HepG2 (cell line): ENCODE results near the gene BPHL. TPM values are rescaled to one million over a fixed set of nuclear protein-coding genes. Genes with fewer than 3 reads are reported as not detected.

Source experiments
- ATRX ChIP-seq: sonication (generic); formaldehyde crosslinking; IDR thresholded peaks from 2 replicates; pipeline ENCODE4 v1.4.0; 2020; ENCODE audit warnings: missing genetic modification reagents, borderline replicate concordance
- FOXA3 ChIP-seq: IDR thresholded peaks from 2 replicates; pipeline ENCODE4 v1.6.1; 2016; ENCODE audit warnings: missing genetic modification reagents, missing compliant biosample characterization
- KDM5A ChIP-seq: fragments of 200-600 bp; sonication (generic); IDR thresholded peaks from 2 replicates; pipeline ENCODE4 v1.7.0; 2018; ENCODE audit warnings: antibody characterized with exemption, mild to moderate bottlenecking, low read length, borderline replicate concordance
- KLF12 ChIP-seq: sonication (generic); formaldehyde crosslinking; IDR thresholded peaks from 2 replicates; pipeline ENCODE4 v1.4.0; 2020; ENCODE audit warnings: missing genetic modification reagents, borderline replicate concordance
- NCOR1 ChIP-seq: fragments of 200-600 bp; sonication (generic); IDR thresholded peaks from 2 replicates; pipeline ENCODE4 v1.7.0; 2017; ENCODE audit warnings: antibody characterized with exemption, low read length, borderline replicate concordance
- NONO ChIP-seq, 2 experiments: fragments of 450-650 bp in 1 of 2; sonication (generic) in 1 of 2; formaldehyde crosslinking in 1 of 2; IDR thresholded peaks in 1 of 2; conservative IDR thresholded peaks in 1 of 2; 2 replicates each; pipeline versions ENCODE4 v1.6.1 to v1.8.0; 2017 to 2022; ENCODE audit warnings: mild to moderate bottlenecking in 1 of 2, missing genetic modification reagents in 1 of 2, moderate library complexity in 1 of 2
- NRL ChIP-seq: sonication (generic); formaldehyde crosslinking; IDR thresholded peaks from 2 replicates; pipeline ENCODE4 v1.5.0; 2020; ENCODE audit warnings: missing genetic modification reagents, mild to moderate bottlenecking, moderate library complexity, borderline replicate concordance
- PRPF4 ChIP-seq: fragments of 200-400 bp; formaldehyde crosslinking; IDR thresholded peaks from 2 replicates; pipeline ENCODE4 v1.6.1; 2016; ENCODE audit warnings: low read length, low read depth; ENCODE audit not compliant: poor library complexity, severe bottlenecking
- SMYD3 ChIP-seq: sonication (generic); formaldehyde crosslinking; IDR thresholded peaks from 2 replicates; pipeline ENCODE4 v1.8.1; 2023; ENCODE audit warnings: mild to moderate bottlenecking, missing genetic modification reagents
- SNAPC2 ChIP-seq: sonication (generic); formaldehyde crosslinking; IDR thresholded peaks from 2 replicates; pipeline ENCODE4 v1.8.1; 2022; ENCODE audit warnings: mild to moderate bottlenecking, missing genetic modification reagents
- SOX5 ChIP-seq: IDR thresholded peaks from 2 replicates; pipeline ENCODE4 v1.6.1; 2016; ENCODE audit warnings: borderline replicate concordance
- U2AF1 ChIP-seq: fragments of 200-400 bp; formaldehyde crosslinking; optimal IDR thresholded peaks from 2 replicates; pipeline ENCODE3; 2017; ENCODE audit warnings: mild to moderate bottlenecking, low read depth, low read length
- ZNF225 ChIP-seq: sonication (generic); formaldehyde crosslinking; IDR thresholded peaks from 2 replicates; pipeline ENCODE4 v1.4.0; 2020; ENCODE audit warnings: mild to moderate bottlenecking, missing genetic modification reagents
- polyA plus RNA-seq, 8 experiments: library from polyadenylated mRNA; depleted of rRNA in 3 of 8; stranded (reverse) in 7 of 8; unstranded in 1 of 8; fragments of >200 nt; fragmentation: Illumina TruSeq in 4 of 8; extraction: Trizol in 4 of 8; gene quantifications; 2 replicates each; pipeline versions ENCODE4 v1.2.1 to v1.2.3, GENCODE V29; 2011 to 2016; ENCODE audit warnings: low read depth in 4 of 8, missing spikeins in 1 of 8, mixed read lengths in 1 of 8; ENCODE audit not compliant: insufficient read depth in 1 of 8
- total RNA-seq, 5 experiments: library from RNA; depleted of rRNA; stranded (reverse); fragments of >200 nt; fragmentation: Illumina TruSeq; extraction: Trizol; gene quantifications; 2 replicates each; pipeline ENCODE4 v1.2.3, GENCODE V29; 2016; ENCODE audit warnings: low read depth in 1 of 5
- TF ChIP-seq, protein P1 (sequence below): sonication (generic); formaldehyde crosslinking; IDR thresholded peaks from 2 replicates; pipeline ENCODE4 v1.4.0; 2020; ENCODE audit warnings: missing genetic modification reagents, mild to moderate bottlenecking, borderline replicate concordance
- TF ChIP-seq, protein P2 (sequence below), 2 experiments: sonication (generic) in 1 of 2; formaldehyde crosslinking in 1 of 2; IDR thresholded peaks; 2 replicates each; pipeline versions ENCODE4 v1.4.0 to v1.6.1; 2016 to 2020; ENCODE audit warnings: borderline replicate concordance in 1 of 2, low read depth in 1 of 2, mild to moderate bottlenecking in 1 of 2, missing genetic modification reagents in 1 of 2
- TF ChIP-seq, protein P3 (sequence below): sonication (generic); formaldehyde crosslinking; IDR thresholded peaks from 2 replicates; pipeline ENCODE4 v1.4.0; 2020; ENCODE audit warnings: missing genetic modification reagents
- TF ChIP-seq, protein P4 (sequence below): IDR thresholded peaks from 2 replicates; pipeline ENCODE4 v1.6.1; 2012; ENCODE audit warnings: inconsistent platforms

The BPHL gene
- total and polyA plus RNA-seq, 2 of the 13 experiments (the other 11 are each of a cell fraction or from before 2014, with no cell fraction given): 37.8 to 39.5 TPM

DNA sequence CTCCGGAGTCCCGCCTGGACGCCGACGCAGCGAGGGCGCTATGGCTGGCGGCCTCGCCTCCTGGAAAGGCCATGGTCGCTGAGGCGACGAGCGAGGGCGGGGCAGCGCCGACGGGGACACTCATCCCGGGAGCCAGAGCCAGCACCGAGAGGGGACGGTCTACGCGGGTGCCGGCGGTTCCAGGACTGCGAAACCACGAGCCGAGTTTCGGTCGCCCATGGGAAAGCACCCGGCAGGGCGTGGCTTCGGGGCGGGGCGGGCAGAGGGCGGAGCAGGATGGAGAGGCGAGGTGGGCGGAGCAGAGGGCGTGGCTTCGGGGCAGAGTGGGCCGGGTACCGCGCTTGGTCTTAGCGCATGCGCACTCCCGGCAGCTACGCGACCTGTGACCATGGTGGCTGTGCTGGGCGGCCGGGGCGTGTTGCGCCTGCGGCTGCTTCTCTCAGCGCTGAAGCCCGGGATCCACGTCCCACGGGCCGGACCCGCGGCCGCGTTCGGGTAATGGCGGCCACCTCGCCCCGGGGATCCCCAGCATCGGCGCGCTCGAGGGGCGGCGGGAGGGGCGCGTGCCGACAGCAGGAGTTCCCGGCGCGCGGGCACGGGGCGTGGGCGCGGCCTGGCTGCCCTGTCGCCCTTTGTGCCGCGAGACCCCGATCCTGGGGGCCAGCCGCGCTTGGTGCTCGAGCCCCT lies at the start of gene BPHL (continued):
- TF ChIP-seq, protein P1, sequence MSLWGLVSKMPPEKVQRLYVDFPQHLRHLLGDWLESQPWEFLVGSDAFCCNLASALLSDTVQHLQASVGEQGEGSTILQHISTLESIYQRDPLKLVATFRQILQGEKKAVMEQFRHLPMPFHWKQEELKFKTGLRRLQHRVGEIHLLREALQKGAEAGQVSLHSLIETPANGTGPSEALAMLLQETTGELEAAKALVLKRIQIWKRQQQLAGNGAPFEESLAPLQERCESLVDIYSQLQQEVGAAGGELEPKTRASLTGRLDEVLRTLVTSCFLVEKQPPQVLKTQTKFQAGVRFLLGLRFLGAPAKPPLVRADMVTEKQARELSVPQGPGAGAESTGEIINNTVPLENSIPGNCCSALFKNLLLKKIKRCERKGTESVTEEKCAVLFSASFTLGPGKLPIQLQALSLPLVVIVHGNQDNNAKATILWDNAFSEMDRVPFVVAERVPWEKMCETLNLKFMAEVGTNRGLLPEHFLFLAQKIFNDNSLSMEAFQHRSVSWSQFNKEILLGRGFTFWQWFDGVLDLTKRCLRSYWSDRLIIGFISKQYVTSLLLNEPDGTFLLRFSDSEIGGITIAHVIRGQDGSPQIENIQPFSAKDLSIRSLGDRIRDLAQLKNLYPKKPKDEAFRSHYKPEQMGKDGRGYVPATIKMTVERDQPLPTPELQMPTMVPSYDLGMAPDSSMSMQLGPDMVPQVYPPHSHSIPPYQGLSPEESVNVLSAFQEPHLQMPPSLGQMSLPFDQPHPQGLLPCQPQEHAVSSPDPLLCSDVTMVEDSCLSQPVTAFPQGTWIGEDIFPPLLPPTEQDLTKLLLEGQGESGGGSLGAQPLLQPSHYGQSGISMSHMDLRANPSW (CRISPR knock-in tag): no peak; the same call in 1 of the 2 replicates
- TF ChIP-seq PRPF4 (no peak), NCOR1 (peak; percentile 53; the same call in 1 of the 2 replicates), ZNF225 (CRISPR knock-in tag) (peak; percentile 96), SNAPC2 (CRISPR knock-in tag) (peak; percentile 99), SMYD3 (CRISPR knock-in tag) (peak; percentile 80; the same call in 1 of the 2 replicates), FOXA3 (CRISPR knock-in tag) (peak; percentile 47), SOX5 (CRISPR knock-in tag) (no peak; the same call in 1 of the 2 replicates), NONO (IDR thresholded peaks at IDR 0.05) (no peak), NONO (CRISPR knock-in tag; conservative IDR thresholded peaks at IDR 0.05) (peak; percentile 95), NRL (peak; percentile 98; the same call in 1 of the 2 replicates), KDM5A (peak; percentile 85; the same call in 1 of the 2 replicates), U2AF1 (no peak), KLF12 (CRISPR knock-in tag) (peak; percentile 97), ATRX (no peak)
- TF ChIP-seq, protein P2, sequence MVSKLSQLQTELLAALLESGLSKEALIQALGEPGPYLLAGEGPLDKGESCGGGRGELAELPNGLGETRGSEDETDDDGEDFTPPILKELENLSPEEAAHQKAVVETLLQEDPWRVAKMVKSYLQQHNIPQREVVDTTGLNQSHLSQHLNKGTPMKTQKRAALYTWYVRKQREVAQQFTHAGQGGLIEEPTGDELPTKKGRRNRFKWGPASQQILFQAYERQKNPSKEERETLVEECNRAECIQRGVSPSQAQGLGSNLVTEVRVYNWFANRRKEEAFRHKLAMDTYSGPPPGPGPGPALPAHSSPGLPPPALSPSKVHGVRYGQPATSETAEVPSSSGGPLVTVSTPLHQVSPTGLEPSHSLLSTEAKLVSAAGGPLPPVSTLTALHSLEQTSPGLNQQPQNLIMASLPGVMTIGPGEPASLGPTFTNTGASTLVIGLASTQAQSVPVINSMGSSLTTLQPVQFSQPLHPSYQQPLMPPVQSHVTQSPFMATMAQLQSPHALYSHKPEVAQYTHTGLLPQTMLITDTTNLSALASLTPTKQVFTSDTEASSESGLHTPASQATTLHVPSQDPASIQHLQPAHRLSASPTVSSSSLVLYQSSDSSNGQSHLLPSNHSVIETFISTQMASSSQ (IDR thresholded peaks at IDR 0.05; ENCODE audit: low read depth): no peak
- TF ChIP-seq, protein P2 (CRISPR knock-in tag; IDR thresholded peaks at IDR 0.05; ENCODE audit: borderline replicate concordance): peak; percentile 81
- TF ChIP-seq, protein P3, sequence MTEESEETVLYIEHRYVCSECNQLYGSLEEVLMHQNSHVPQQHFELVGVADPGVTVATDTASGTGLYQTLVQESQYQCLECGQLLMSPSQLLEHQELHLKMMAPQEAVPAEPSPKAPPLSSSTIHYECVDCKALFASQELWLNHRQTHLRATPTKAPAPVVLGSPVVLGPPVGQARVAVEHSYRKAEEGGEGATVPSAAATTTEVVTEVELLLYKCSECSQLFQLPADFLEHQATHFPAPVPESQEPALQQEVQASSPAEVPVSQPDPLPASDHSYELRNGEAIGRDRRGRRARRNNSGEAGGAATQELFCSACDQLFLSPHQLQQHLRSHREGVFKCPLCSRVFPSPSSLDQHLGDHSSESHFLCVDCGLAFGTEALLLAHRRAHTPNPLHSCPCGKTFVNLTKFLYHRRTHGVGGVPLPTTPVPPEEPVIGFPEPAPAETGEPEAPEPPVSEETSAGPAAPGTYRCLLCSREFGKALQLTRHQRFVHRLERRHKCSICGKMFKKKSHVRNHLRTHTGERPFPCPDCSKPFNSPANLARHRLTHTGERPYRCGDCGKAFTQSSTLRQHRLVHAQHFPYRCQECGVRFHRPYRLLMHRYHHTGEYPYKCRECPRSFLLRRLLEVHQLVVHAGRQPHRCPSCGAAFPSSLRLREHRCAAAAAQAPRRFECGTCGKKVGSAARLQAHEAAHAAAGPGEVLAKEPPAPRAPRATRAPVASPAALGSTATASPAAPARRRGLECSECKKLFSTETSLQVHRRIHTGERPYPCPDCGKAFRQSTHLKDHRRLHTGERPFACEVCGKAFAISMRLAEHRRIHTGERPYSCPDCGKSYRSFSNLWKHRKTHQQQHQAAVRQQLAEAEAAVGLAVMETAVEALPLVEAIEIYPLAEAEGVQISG: peak; percentile 87
- TF ChIP-seq, protein P4, sequence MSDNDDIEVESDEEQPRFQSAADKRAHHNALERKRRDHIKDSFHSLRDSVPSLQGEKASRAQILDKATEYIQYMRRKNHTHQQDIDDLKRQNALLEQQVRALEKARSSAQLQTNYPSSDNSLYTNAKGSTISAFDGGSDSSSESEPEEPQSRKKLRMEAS: peak; percentile 79
